ENCODE measurements around the gene NPIPB2.
"Not testable (repeated sequence)": the region's sequence is repeated elsewhere in the genome, so short reads cannot be mapped to it uniquely, and the experiment has no call there.

Gene NPIPB2

DNA sequence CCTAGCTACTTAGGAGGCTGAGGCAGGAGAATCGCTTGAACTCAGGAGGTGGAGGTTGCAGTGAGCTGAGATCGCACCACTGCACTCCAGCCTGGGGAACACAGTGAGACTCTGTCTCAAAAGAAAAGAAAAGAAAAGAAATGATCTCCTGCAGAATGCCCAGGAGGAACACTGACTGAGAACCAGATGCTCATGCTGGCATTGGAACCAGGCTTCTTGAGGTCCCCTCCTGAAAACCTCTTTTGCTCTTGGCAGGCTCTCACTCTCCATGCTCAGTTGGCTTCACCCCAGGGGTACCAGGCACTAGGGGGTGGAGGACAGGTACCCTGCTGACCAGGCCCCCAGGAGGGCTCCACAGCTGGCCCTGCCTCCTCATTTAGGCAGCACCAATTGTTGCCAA lies 14.7 kb upstream of the NPIPB2 start:
- H3K4me3 ChIP-seq (ENCODE audit: low read length): no peak overlapping the region
- TF ChIP-seq, protein P1, sequence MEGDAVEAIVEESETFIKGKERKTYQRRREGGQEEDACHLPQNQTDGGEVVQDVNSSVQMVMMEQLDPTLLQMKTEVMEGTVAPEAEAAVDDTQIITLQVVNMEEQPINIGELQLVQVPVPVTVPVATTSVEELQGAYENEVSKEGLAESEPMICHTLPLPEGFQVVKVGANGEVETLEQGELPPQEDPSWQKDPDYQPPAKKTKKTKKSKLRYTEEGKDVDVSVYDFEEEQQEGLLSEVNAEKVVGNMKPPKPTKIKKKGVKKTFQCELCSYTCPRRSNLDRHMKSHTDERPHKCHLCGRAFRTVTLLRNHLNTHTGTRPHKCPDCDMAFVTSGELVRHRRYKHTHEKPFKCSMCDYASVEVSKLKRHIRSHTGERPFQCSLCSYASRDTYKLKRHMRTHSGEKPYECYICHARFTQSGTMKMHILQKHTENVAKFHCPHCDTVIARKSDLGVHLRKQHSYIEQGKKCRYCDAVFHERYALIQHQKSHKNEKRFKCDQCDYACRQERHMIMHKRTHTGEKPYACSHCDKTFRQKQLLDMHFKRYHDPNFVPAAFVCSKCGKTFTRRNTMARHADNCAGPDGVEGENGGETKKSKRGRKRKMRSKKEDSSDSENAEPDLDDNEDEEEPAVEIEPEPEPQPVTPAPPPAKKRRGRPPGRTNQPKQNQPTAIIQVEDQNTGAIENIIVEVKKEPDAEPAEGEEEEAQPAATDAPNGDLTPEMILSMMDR (conservative IDR thresholded peaks at IDR 0.05; ENCODE audit: low read length): no peak
- DNase-seq (ENCODE audit: low read depth): no peak

GRCh38 chr16:11955713-11956123 lies 13.9 kb upstream of the NPIPB2 start:
- peak; percentile 96 for DNase-seq (ENCODE audit: low read depth)
- H3K4me3 ChIP-seq (ENCODE audit: low read length): peak overlapping the region; percentile 23
- TF ChIP-seq, protein P1 (conservative IDR thresholded peaks at IDR 0.05; ENCODE audit: low read length): no peak

- H3K4me3 ChIP-seq (ENCODE audit: low read length); DNase-seq (ENCODE audit: low read depth): not testable (repeated sequence)
Observed at GRCh38 chr16:11953576-11953975, 11.7 kb upstream of the NPIPB2 start.

GRCh38 chr16:11950388-11950787 lies 8.5 kb upstream of the NPIPB2 start:
- no peak overlapping the region for H3K4me3 ChIP-seq (ENCODE audit: low read length)
- DNase-seq (ENCODE audit: low read depth): no peak
- TF ChIP-seq, protein P1 (conservative IDR thresholded peaks at IDR 0.05; ENCODE audit: low read length): no peak

DNA sequence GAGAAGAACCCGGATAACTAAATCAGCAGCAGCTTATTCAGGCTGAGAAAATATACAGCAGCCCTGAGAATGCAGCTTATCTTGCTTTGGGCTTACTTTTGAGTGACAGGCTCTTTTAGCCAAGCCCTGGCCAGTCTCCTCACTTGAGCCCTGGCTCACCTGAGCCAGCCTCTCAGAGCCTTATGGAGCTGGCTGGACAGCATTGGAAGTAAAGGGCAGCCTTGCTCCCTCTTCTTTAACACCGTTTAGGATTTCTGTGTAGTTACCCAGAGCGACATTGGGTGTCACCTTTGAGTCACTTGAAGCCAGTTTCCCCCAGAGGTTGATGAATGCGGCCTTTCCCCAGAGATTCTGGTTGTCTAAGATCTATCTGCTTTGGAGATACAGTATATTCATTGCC lies 7.7 kb upstream of the NPIPB2 start:
- H3K4me3 ChIP-seq (ENCODE audit: low read length): no peak overlapping the region
- DNase-seq (ENCODE audit: low read depth): peak; percentile 60
- TF ChIP-seq, protein P1 (conservative IDR thresholded peaks at IDR 0.05; ENCODE audit: low read length): peak; percentile 75

GRCh38 chr16:11948819-11949218 lies 7.0 kb upstream of the NPIPB2 start:
- TF ChIP-seq, protein P1 (conservative IDR thresholded peaks at IDR 0.05; ENCODE audit: low read length): no peak
- DNase-seq (ENCODE audit: low read depth): no peak
- H3K4me3 ChIP-seq (ENCODE audit: low read length): no peak overlapping the region

DNA sequence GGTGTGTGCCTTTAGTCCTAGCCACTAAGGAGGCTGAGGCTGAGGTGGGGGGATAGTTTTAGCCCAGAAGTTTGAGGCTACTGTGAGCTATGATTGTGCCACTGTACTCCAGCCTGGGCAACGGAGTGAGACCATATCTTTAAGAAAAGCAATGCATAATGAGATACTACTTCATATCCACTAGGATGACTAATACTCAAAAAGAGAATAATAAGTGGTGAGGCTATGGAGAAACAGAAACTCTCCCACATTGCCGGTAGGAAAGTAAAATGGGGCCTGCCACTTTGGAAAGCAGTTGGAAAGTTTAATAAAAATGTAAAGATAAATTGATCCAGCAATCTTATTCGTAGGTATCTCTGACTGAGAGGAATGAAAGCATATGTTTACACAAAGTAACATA lies 4.6 kb upstream of the NPIPB2 start:
- H3K4me3 ChIP-seq (ENCODE audit: low read length): no peak overlapping the region
- DNase-seq (ENCODE audit: low read depth): no peak
- TF ChIP-seq, protein P1 (conservative IDR thresholded peaks at IDR 0.05; ENCODE audit: low read length): no peak

GRCh38 chr16:11927350-11927749 lies 14.5 kb downstream of the NPIPB2 start:
- not testable (repeated sequence) for H3K4me3 ChIP-seq (ENCODE audit: low read length); DNase-seq (ENCODE audit: low read depth)

DNA sequence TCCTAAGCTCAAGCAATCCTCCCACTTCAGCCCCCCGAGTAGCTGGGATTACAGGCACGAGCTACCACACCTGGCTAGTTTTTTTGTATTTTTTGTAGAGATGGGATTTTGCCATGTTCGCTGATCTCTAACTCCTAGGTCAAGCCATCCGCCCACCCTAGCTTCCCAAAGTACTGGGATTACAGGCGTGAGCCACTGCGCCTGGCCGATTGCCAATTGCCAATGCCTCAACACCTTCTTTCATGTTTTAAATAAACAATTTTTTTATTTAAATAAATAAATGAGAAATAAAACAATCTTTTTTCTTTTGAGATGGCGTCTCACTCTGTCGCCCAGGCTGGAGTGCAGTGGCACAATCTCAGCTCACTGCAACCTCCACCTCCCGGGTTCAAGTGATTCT lies 17.8 kb downstream of the NPIPB2 start:
- not testable (repeated sequence) for DNase-seq (ENCODE audit: low read depth); H3K4me3 ChIP-seq (ENCODE audit: low read length)

Data from AG10803 (cell line).